PC-9 (cell line): ENCODE results near the gene CTNNA1.

ENCODE experiments used
- CTCF ChIP-seq: fragments of 200-600 bp; sonication (generic); conservative IDR thresholded peaks from 2 replicates; pipeline ENCODE4 v1.6.1; 2017; ENCODE audit warnings: mixed run types, antibody characterized with exemption, mild to moderate bottlenecking, moderate library complexity
- EZH2 ChIP-seq: fragments of 200-600 bp; sonication (generic); IDR thresholded peaks from 2 replicates; pipeline ENCODE4 v1.8.0; 2017; ENCODE audit warnings: antibody characterized with exemption, low read depth

GRCh38 chr5:138926688-138927448 is 173.6 kb downstream of the CTNNA1 start:
- no peak for TF ChIP-seq EZH2
- no peak for TF ChIP-seq CTCF
